KOPT-K1 (cell line): ENCODE results near the gene PABPC1L2B.
"Not testable (repeated sequence)": the region's sequence is repeated elsewhere in the genome, so short reads cannot be mapped to it uniquely, and the experiment has no call there.

Experiments used
- H3K27ac ChIP-seq: fragments of 200-600 bp; sonication (generic); 2 replicates; pipeline ENCODE4 v1.5.1; 2016; ENCODE audit warnings: antibody characterized with exemption, mild to moderate bottlenecking, low read depth, low read length; ENCODE audit not compliant: poor library complexity, severe bottlenecking
- H3K36me3 ChIP-seq: fragments of 200-600 bp; sonication (generic); 2 replicates; pipeline ENCODE4 v1.5.1; 2017; ENCODE audit warnings: antibody characterized with exemption, mild to moderate bottlenecking, low read length, moderate library complexity; ENCODE audit not compliant: insufficient read depth
- H3K9me3 ChIP-seq: fragments of 200-600 bp; sonication (generic); 2 replicates; pipeline ENCODE4 v1.5.1; 2017; ENCODE audit warnings: antibody characterized with exemption, low read length, mild to moderate bottlenecking; ENCODE audit not compliant: insufficient read depth, poor library complexity, severe bottlenecking

PABPC1L2B gene

DNA sequence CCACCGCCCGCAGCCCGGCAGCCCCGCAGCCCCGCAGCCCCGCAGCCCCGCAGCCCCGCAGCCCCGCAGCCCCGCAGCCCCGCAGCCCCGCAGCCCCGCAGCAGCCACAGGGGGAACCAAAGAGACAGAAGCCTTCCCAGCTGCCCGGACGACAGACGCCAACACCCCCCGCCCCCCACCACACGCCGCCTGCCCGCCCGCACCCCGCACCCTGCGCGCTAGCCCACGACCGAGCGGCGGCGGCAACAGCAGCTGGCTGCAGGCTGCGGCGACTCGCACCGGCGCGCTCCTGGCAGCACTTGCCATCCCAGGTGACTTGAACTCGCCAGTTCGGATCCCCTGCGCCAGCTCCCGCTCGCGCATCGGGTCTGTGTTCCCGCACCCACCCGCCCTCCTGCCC, at the start of gene PABPC1L2B:
PABPC1L2B (plus strand) TSS at position 207 of the 400 bp plus-strand sequence. CDS start 704 bp downstream, outside the sequence.
- not testable (repeated sequence) for H3K9me3 ChIP-seq, H3K27ac ChIP-seq, H3K36me3 ChIP-seq

DNA sequence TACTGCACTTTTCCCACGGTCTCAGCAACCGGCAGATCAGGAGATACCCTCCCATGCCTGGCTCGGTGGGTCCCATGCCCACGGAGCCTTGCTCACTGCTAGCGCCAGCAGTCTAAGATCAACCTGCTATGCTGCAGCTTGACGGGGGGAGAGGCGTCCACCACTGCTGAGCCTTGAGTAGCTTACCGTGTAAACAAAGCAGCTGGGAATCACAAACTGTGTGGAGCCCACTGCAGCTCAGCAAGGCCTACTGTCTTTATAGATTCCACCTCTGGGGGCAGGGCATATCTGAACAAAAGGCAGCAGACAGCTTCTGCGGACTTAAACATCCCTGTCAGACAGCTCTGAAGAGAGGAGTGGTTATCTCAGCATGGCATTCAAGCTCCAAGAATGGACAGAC, 42.8 kb upstream of the PABPC1L2B start:
- not testable (repeated sequence) for H3K9me3 ChIP-seq, H3K36me3 ChIP-seq, H3K27ac ChIP-seq

DNA sequence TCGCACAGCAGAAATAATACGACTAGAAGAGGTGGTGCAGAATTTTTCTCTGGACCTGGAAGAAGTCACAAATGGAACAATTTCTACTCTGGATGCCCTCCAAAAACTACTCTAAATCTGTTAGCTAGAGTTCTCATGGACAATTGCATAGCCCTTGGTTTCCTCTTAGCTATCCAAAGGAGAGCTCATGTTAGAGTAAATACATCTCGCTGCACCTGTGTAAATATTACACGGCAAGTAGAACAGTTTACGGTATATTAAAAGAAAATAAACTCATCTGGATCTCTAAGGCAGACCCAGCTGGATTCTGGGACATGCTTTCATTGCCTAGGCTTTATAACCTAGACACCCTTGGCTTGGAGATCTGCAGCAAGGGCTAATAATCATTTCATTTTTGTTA, 30.9 kb upstream of the PABPC1L2B start:
- H3K27ac ChIP-seq, H3K9me3 ChIP-seq, H3K36me3 ChIP-seq: not testable (repeated sequence)

DNA sequence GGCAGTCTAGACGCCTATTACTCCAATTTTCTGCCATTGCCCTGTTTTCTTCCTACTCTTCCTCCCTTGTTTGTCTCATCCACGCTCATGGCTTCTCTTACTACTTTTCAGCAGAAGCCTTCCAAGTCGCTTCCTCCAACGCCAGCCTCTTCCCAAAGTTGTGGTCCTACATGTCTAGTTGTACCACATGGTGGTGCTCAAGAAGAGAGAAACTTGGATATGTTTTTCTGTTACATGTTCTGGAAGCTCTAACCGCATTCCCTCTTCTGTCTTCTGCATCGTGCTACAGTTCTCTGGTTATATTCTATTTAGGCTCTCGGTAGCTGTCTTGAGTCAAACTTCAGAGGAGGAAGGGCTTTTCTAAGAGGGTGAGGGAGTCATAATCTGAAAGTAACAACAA, 27.9 kb upstream of the PABPC1L2B start:
- H3K27ac ChIP-seq, H3K9me3 ChIP-seq, H3K36me3 ChIP-seq: not testable (repeated sequence)

DNA sequence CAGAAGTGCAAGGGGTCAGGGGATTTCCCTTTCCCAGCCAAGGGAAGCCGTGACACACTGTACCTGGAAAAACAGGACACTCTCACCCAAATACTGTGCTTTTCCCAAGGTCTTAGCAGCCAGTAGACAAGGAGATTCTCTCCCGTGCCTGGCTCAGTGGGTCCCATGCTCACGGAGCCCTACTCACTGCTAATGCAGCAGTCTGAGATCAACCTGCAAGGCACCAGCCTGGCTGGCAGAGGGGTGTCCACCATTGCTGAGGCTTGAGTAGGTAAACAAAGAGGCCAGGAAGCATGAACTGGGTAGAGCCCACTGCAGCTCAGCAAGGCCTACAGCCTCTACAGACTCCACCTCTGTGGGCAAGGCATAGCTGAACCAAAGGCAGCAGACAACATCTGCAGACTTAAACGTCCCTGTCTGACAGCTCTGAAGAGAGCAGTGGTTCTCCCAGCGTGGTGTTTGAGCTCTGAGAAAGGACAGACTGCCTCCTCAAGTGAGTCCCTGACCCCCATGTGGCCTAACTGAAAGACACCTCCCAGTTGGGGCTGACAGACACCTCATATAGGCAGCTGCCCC, 21.8 kb upstream of the PABPC1L2B start:
- H3K27ac ChIP-seq, H3K9me3 ChIP-seq, H3K36me3 ChIP-seq: not testable (repeated sequence)

DNA sequence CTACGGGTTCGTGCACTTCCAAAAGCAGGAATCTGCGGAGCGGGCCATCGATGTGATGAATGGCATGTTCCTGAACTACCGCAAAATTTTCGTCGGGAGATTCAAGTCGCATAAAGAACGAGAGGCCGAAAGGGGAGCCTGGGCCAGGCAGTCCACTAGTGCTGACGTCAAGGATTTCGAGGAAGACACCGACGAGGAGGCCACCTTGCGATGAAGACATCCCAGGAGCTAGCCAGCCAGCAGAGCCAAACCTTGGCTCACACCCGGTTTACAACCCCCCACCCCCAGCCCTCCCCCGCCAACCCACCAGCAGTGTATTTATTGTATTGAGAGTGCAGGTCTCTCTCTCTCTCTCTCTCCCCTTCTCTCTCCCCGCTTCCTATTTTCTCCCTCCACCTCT, 1.3 kb downstream of the PABPC1L2B start:
- H3K9me3 ChIP-seq, H3K27ac ChIP-seq, H3K36me3 ChIP-seq: not testable (repeated sequence)

DNA sequence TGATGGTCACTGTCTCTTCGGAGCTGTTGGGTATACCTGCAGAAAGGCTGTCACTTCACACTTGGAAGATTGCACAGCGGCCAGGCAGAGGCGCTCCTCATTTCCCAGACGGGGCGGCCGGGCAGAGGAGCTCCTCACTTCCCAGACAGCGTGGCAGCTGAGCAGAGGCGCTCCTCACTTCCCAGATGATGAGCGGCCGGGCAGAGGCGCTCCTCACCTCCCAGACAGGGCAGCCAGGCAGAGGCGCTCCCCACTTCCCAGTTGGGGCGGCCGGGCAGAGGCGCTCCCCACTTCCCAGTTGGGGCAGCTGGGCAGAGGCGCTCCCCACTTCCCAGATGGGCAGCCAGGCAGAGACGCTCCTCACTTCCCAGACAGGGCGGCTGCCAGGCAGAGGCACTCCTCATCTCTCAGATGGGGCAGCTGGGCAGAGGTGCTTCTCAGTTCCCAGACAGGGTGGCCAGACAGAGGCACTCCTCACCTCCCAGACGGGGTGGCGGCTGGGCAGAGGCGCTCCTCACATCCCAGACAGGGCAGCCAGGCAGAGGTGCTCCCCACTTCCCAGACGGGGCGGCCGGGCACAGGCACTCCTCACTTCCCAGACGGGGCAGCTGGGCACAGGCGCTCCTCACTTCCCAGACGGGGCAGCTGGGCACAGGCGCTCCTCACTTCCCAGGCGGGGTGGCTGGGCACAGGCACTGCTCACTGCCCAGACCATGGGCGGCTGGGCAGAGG, 18.8 kb downstream of the PABPC1L2B start:
- no peaks in the 10 kb centered on the region for H3K9me3 ChIP-seq
- no peaks in the 10 kb centered on the region for H3K36me3 ChIP-seq
- no peak overlapping the region for H3K27ac ChIP-seq

DNA sequence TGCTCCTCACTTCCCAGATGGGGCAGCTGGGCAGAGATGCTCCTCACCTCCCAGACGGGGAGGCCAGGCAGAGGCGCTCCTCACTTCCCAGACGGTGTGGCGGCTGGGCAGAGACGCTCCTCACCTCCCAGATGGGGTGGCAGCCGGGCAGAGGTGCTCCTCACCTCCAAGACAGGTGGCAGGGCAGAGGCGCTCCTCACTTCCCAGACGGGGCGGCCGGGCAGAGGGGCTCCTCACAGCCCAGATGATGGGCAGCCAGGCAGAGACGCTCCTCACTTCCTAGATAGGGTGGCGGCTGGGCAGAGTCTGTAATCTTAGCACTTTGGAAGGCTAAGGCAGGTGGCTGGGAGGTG, 19.3 kb downstream of the PABPC1L2B start:
- H3K36me3 ChIP-seq, H3K9me3 ChIP-seq, H3K27ac ChIP-seq: not testable (repeated sequence)

DNA sequence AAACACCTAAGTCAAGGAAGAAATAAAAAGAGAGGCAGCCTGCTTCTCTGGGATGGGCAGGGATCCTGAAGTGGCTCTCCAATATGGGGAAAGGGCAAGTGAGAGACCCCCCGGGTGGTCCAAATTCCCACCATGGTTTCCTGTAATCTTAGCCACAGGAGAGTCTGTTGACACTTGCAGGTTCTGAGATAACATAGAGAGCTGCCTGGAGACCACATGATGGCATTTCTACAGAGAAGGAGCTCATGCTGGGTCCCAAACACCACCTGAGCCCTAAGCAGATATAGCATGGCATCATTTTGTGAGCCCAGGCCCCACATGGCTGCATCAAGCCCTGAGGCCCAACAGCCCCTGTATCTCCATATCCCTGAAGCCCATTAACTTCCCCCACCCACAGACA, 26.1 kb downstream of the PABPC1L2B start:
- Histone ChIP-seq H3K36me3 (no peaks in the 10 kb centered on the region), H3K9me3 (no peaks in the 10 kb centered on the region), H3K27ac (no peak overlapping the region)
